GM12878 (cell line): Measurements from ENCODE around the gene PCK2. TPM values are rescaled to one million over a fixed set of nuclear protein-coding genes. Genes with fewer than 3 reads are reported as not detected.

Experiments
- ATAC-seq: fragments of 200-7000 bp; cut with Tn5 transposase; 3 replicates; pipeline ENCODE4 v1.9.1; 2020; ENCODE audit warnings: mild to moderate bottlenecking, moderate library complexity
- BruUV-seq: library from RNA; stranded (reverse); fragments of 400-500 nt; replicated peaks from 2 replicates; lab custom pipeline; 2021; lab: Mats Ljungman, UMichigan
- CTCF ChIA-PET: fragments of 300-600 bp; sonication (Branson Sonifier 250); formaldehyde crosslinking; extraction: SDS; loops from one replicate; lab custom pipeline; 2021; ENCODE audit warnings: inconsistent platforms; lab: Yijun Ruan, JAX
- POLR2A ChIA-PET: fragments of 350-600 bp; formaldehyde crosslinking; extraction: SDS; loops from one replicate; lab custom pipeline; 2021; ENCODE audit warnings: inconsistent platforms; lab: Charles Lee
- RAD21 ChIA-PET: fragments of 300-600 bp; sonication (Branson Sonifier 250); formaldehyde crosslinking; loops from one replicate; lab custom pipeline; 2023; ENCODE audit warnings: antibody characterized with exemption; ENCODE audit not compliant: unreplicated experiment; lab: Charles Lee
- SMC1A ChIA-PET: fragments of 300-600 bp; sonication (Branson Sonifier 250); formaldehyde crosslinking; loops from one replicate; lab custom pipeline; 2023; ENCODE audit not compliant: unreplicated experiment, uncharacterized antibody; lab: Charles Lee
- DNase-seq: peaks from one replicate; pipeline ENCODE4 v3.0.0-alpha.2; 2011; ENCODE audit warnings: low read depth, low spot score
- FAIRE-seq: peaks from 3 replicates; lab custom pipeline; 2011; peaks lifted over from hg19 to GRCh38; lab: Jason Lieb, UNC
- H2AFZ ChIP-seq: 2 replicates; pipeline ENCODE4 v1.6.0; 2011; ENCODE audit warnings: low read depth, low read length, control low read depth; ENCODE audit not compliant: control insufficient read depth
- H3K27ac ChIP-seq: 2 replicates; pipeline ENCODE4 v1.5.1; 2011; ENCODE audit warnings: control low read depth; ENCODE audit not compliant: control insufficient read depth, insufficient read depth
- H3K27me3 ChIP-seq, 2 experiments: replicated peaks in 1 of 2; 2 replicates each; pipeline versions ENCODE4 v1.6.0 to v1.6.1; 2011; ENCODE audit warnings: low read length in 1 of 2; ENCODE audit not compliant: control insufficient read depth in 2 of 2, insufficient read depth in 2 of 2
- H3K36me3 ChIP-seq, 2 experiments: 2 replicates each; pipeline ENCODE4 v1.5.1; 2011; ENCODE audit warnings: low read length in 1 of 2; ENCODE audit not compliant: control insufficient read depth in 2 of 2, insufficient read depth in 2 of 2
- H3K4me1 ChIP-seq: 2 replicates; pipeline ENCODE4 v1.6.1; 2011; ENCODE audit warnings: mild to moderate bottlenecking, low read length, moderate library complexity, mixed read lengths; ENCODE audit not compliant: control insufficient read depth, insufficient read depth
- H3K4me2 ChIP-seq: 2 replicates; pipeline ENCODE4 v1.6.0; 2011; ENCODE audit warnings: control low read depth; ENCODE audit not compliant: control insufficient read depth, insufficient read depth
- H3K4me3 ChIP-seq: fragments of 200-600 bp; sonication (generic); 2 replicates; pipeline ENCODE4 v1.5.1; 2016
- H3K79me2 ChIP-seq: 2 replicates; pipeline ENCODE4 v1.6.0; 2011; ENCODE audit warnings: low read length; ENCODE audit not compliant: control insufficient read depth, insufficient read depth
- H3K9ac ChIP-seq: 2 replicates; pipeline ENCODE4 v1.8.0; 2011; ENCODE audit warnings: low read length, control low read depth, mixed read lengths; ENCODE audit not compliant: control insufficient read depth, insufficient read depth
- H3K9me3 ChIP-seq: replicated peaks from 3 replicates; pipeline ENCODE4 v1.5.1; 2011; ENCODE audit warnings: mild to moderate bottlenecking, low read length; ENCODE audit not compliant: control insufficient read depth, insufficient read depth
- H4K20me1 ChIP-seq: 2 replicates; pipeline ENCODE4 v1.6.0; 2011; ENCODE audit not compliant: control insufficient read depth, insufficient read depth
- ATF7 ChIP-seq: fragments of 450-650 bp; IDR thresholded peaks from 2 replicates; pipeline ENCODE4 v1.6.1; 2016; ENCODE audit warnings: low read depth, mild to moderate bottlenecking
- BHLHE40 ChIP-seq, 2 experiments: fragments of 450-650 bp in 1 of 2; IDR thresholded peaks; 2 replicates each; pipeline ENCODE4 v1.6.1; 2011 to 2017; ENCODE audit warnings: low read depth in 2 of 2, borderline replicate concordance in 1 of 2, improper control_type of control experiment in 1 of 2, low read length in 1 of 2, mild to moderate bottlenecking in 1 of 2
- CBFB ChIP-seq: IDR thresholded peaks from 2 replicates; pipeline ENCODE4 v1.6.1; 2016; ENCODE audit warnings: antibody characterized with exemption, low read depth
- EP300 ChIP-seq, 2 experiments: fragments of 150-350 bp in 1 of 2; IDR thresholded peaks; 2 replicates each; pipeline ENCODE4 v1.6.1; 2011 to 2012; ENCODE audit warnings: low read depth in 2 of 2, low read length in 2 of 2, borderline replicate concordance in 1 of 2, improper control_type of control experiment in 1 of 2, inconsistent platforms in 1 of 2; ENCODE audit not compliant: control insufficient read depth in 1 of 2
- HCFC1 ChIP-seq: fragments of 150-350 bp; IDR thresholded peaks from 2 replicates; pipeline ENCODE4 v1.6.1; 2014; ENCODE audit warnings: low read length
- HDAC6 ChIP-seq: fragments of 200-600 bp; sonication (generic); IDR thresholded peaks from one replicate; pipeline ENCODE4 v1.8.0; 2017; ENCODE audit warnings: antibody characterized with exemption; ENCODE audit not compliant: unreplicated experiment
- HSF1 ChIP-seq: fragments of 150-350 bp; IDR thresholded peaks from 2 replicates; pipeline ENCODE4 v1.6.1; 2014; ENCODE audit warnings: mild to moderate bottlenecking, low read depth, low read length
- IRF3 ChIP-seq: fragments of 450-650 bp; IDR thresholded peaks from 2 replicates; pipeline ENCODE4 v1.6.1; 2014; ENCODE audit warnings: mild to moderate bottlenecking
- KDM1A ChIP-seq: fragments of 200-600 bp; sonication (generic); IDR thresholded peaks from 2 replicates; pipeline ENCODE4 v1.6.1; 2016; ENCODE audit warnings: borderline replicate concordance
- NFIC ChIP-seq: IDR thresholded peaks from 2 replicates; pipeline ENCODE4 v1.6.1; 2012; ENCODE audit warnings: low read depth, mild to moderate bottlenecking, inconsistent platforms, low read length, moderate library complexity
- NFXL1 ChIP-seq: fragments of 450-650 bp; IDR thresholded peaks from 2 replicates; pipeline ENCODE4 v1.6.1; 2017; ENCODE audit warnings: antibody characterized with exemption, mild to moderate bottlenecking, borderline replicate concordance
- PBX3 ChIP-seq: IDR thresholded peaks from 2 replicates; pipeline ENCODE4 v1.6.1; 2011; ENCODE audit warnings: mild to moderate bottlenecking, low read depth, low read length, moderate library complexity; ENCODE audit not compliant: insufficient replicate concordance
- RCOR1 ChIP-seq: conservative IDR thresholded peaks from 2 replicates; pipeline ENCODE4 v1.6.1; 2012; ENCODE audit warnings: low read depth, low read length, improper control_type of control experiment
- SREBF2 ChIP-seq: IDR thresholded peaks from 2 replicates; pipeline ENCODE4 v1.6.1; 2012; ENCODE audit warnings: mild to moderate bottlenecking, low read length
- SRF ChIP-seq, 2 experiments: IDR thresholded peaks; 2 replicates each; pipeline ENCODE4 v1.6.1; 2011; ENCODE audit warnings: low read depth in 2 of 2, low read length in 2 of 2, mild to moderate bottlenecking in 1 of 2, moderate library complexity in 1 of 2
- STAT1 ChIP-seq: fragments of 450-650 bp; conservative IDR thresholded peaks from 2 replicates; pipeline ENCODE4 v1.6.1; 2014; ENCODE audit warnings: antibody characterized with exemption, mild to moderate bottlenecking
- ZNF207 ChIP-seq: fragments of 450-650 bp; IDR thresholded peaks from 2 replicates; pipeline ENCODE4 v1.6.1; 2014; ENCODE audit warnings: antibody characterized with exemption, mild to moderate bottlenecking, borderline replicate concordance
- ZNF622 ChIP-seq: fragments of 450-650 bp; IDR thresholded peaks from 2 replicates; pipeline ENCODE4 v1.6.1; 2017; ENCODE audit warnings: mild to moderate bottlenecking, inconsistent platforms
- WGBS: methylation state at CpG from one replicate; pipeline ENCODE4 v1.1.6; 2016; ENCODE audit warnings: low lambda C conversion rate; ENCODE audit not compliant: insufficient replicate concordance, insufficient coverage; ENCODE audit errors: missing lambda C conversion rate; 5-methylcytosine and 5-hydroxymethylcytosine counted together
- in situ Hi-C: fragments of 300-500 bp; cut with MboI; formaldehyde crosslinking; loops from 9 replicates; pipeline ENCODE4 v1.14.3; 2018; ENCODE audit warnings: mixed read lengths
- intact Hi-C: fragments of 100-400 bp; cut with micrococcal nuclease; formaldehyde crosslinking; loops from one replicate; pipeline ENCODE4 v1.14.2; 2022; ENCODE audit not compliant: unreplicated experiment
- polyA plus RNA-seq, 11 experiments: library from polyadenylated mRNA; depleted of rRNA in 4 of 11; unstranded in 6 of 11; stranded (reverse) in 5 of 11; fragments of >200 nt; fragmentation: Nextera tagmentation in 4 of 11; fragmentation: Illumina TruSeq in 1 of 11; extraction: Ambion mirVana in 4 of 11; extraction: Trizol in 1 of 11; gene quantifications; 1 replicate in 1 of 11; 2 replicates in 10 of 11; pipeline versions ENCODE4 v1.2.1 to v1.2.3, GENCODE V29; 2011 to 2016; ENCODE audit warnings: inconsistent platforms in 2 of 11, missing spikeins in 2 of 11, low read depth in 1 of 11
- total RNA-seq, 4 experiments: library from RNA; depleted of rRNA in 3 of 4; stranded (reverse); fragments of >200 nt in 3 of 4; fragmentation: Illumina TruSeq in 1 of 4; extraction: Trizol in 1 of 4; gene quantifications; 2 replicates each; pipeline versions ENCODE4 v1.2.1 to v1.2.3, GENCODE V29; 2013 to 2021

The PCK2 gene
- total and polyA plus RNA-seq, 10 of the 15 experiments (the other 5 are each of a cell fraction or from before 2014, with no cell fraction given) = 6.6 to 110 (median 44.6) TPM

- TF ChIP-seq HSF1 = no peak
- no peak for TF ChIP-seq SREBF2
- TF ChIP-seq ZNF207 = no peak
- TF ChIP-seq EP300 (IDR thresholded peaks at IDR 0.05; ENCODE audit: borderline replicate concordance in 1 of 2, control insufficient read depth in 1 of 2, low read depth in 2 of 2, low read length in 2 of 2) = no peak
- peak; percentile 82 to 85 for TF ChIP-seq BHLHE40 (IDR thresholded peaks at IDR 0.05; ENCODE audit: borderline replicate concordance in 1 of 2, low read depth in 2 of 2, low read length in 1 of 2)
- TF ChIP-seq RCOR1 = no peak
Observed at GRCh38 chr14:24095271-24096068, 1.4 kb downstream of the PCK2 start (continued).

GRCh38 chr14:24096545-24097181, 2.6 kb downstream of the PCK2 start:
- no peak for FAIRE-seq
- H3K27ac ChIP-seq = no peak overlapping the region
- in situ Hi-C loops = no loop called here
- ChIA-PET SMC1A (interaction anchor here (1.8 to 9.2 kb wide), 6 partner anchors 10 to 64 kb away, joined by 4 to 195 read pairs (median 24); partner anchors contain the start of genes DCAF11, IRF9, NRL and PSME2), RAD21 (interaction anchor here (1.5 to 9.1 kb wide), 8 partner anchors 11 to 138 kb away, joined by 3 to 153 read pairs (median 24); partner anchors contain the start of genes DCAF11, IRF9, NRL and PSME1), POLR2A (interaction anchor here (0.5 to 6.8 kb wide), 10 partner anchors 12 to 543 kb away, joined by 3 to 90 read pairs (median 5); partner anchors contain the start of genes DCAF11, FITM1, NRL and PSME2), CTCF (interaction anchor here (0.7 to 11.2 kb wide), 5 partner anchors 9 to 335 kb away, joined by 3 to 294 read pairs (median 55); partner anchors contain the start of gene IRF9)
- no peak for ATAC-seq
- H3K27me3 ChIP-seq = no peaks in the 10 kb centered on the region
- no peak overlapping the region for H3K4me2 ChIP-seq
- H3K9me3 ChIP-seq = no peaks in the 10 kb centered on the region
- H2AFZ ChIP-seq = no peak overlapping the region
- peaks cover 4 to 14% of the 10 kb centered on the region in 2 experiments; a peak in 3 of 4 replicates for H3K36me3 ChIP-seq
- H3K4me1 ChIP-seq = 0 out of 2 replicates have a peak, but pooled peaks cover 3% of the 10 kb centered on the region
- no peak for DNase-seq
- 85% methylated on average over 8 of the region's 8 CpGs for WGBS
- TF ChIP-seq KDM1A (no peak), ZNF622 (no peak), NFIC (no peak), HDAC6 (no peak), NFXL1 (no peak), SRF (IDR thresholded peaks at IDR 0.05; ENCODE audit: low read depth in 2 of 2, low read length in 2 of 2) (no peak), SREBF2 (no peak), HCFC1 (no peak), CBFB (no peak), IRF3 (no peak), STAT1 (no peak), PBX3 (no peak), ATF7 (no peak)
- H4K20me1 ChIP-seq = no peaks in the 10 kb centered on the region
- H3K9ac ChIP-seq = no peak overlapping the region
- no TSS peak for BruUV-seq
- H3K4me3 ChIP-seq = no peak overlapping the region
- intact Hi-C loops = no loop called here
- H3K79me2 ChIP-seq = peaks cover 24% of the 10 kb centered on the region
